ENCODE data around the gene EDIL3.

DNA sequence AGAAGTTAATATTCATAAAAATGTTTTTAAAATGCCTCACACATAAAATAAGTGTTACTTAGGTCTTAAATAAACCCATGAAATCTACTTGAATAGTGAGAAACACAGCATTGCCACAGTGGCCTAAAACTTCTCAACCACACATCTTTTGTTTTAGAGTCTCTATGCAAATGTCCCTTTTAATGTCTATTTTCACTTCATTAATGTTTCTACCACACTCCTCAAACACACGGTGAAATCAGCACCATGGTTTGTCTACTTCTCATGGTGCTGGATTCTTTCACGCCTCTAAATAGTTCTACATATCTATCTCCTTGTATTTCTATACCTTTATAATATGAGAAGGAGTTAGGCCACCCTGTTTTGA lies 111.2 kb downstream of the EDIL3 start:
- TF ChIP-seq CTCF (IDR thresholded peaks at IDR 0.05; ENCODE audit: poor library complexity), result no peak
- TF ChIP-seq EZH2phosphoT487 (IDR thresholded peaks at IDR 0.05; ENCODE audit: low read depth, severe bottlenecking, unreplicated experiment), result no peak
- TF ChIP-seq EZH2 (IDR thresholded peaks at IDR 0.05; ENCODE audit: borderline replicate concordance), result no peak

Measured in hepatocyte (in vitro differentiated cells).